GM21381 (cell line): ENCODE results near the gene SLC34A2.
"Not testable (repeated sequence)": the region's sequence is repeated elsewhere in the genome, so short reads cannot be mapped to it uniquely, and the experiment has no call there.

ENCODE experiments used
- ATAC-seq: cut with Tn5 transposase; IDR thresholded peaks from one replicate; pipeline ENCODE4 v1.9.1; 2021; ENCODE audit warnings: mild to moderate bottlenecking, moderate library complexity; ENCODE audit not compliant: unreplicated experiment

SLC34A2 gene

DNA sequence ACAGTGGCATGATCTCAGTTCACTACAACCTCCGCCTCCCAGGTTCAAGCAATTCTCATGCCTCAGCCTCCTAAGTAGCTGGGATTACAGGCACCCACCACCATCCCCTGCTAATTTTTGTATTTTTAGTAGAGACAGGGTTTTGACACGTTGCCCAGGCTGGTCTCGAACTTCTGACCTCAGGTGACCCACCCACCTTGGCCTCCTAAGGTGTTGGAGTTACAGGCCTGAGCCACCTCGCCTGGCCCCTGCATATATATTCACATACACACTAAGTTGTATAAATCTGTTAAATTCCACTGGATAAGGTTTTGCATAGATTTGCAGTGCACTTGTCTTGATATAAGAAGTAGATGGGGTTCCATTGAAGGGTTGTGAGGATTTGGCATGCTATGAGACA, 5.8 kb downstream of the SLC34A2 start:
- ATAC-seq, result not testable (repeated sequence)

DNA sequence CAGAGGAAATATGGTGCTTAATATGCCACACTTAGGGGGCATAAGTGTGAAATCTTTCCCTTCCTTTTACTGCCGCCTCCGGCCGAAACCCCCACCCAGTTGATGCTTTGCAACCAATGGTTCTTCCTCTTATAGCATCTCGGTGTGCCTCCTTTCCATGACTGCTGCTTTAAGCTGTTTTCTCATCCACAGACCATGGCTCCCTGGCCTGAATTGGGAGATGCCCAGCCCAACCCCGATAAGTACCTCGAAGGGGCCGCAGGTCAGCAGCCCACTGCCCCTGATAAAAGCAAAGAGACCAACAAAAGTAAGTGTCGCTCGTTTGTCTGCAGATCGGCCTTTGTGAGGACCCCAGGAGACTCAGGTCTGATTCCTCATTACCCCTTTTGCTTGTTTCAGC, 6.7 kb downstream of the SLC34A2 start:
- no peak for ATAC-seq

DNA sequence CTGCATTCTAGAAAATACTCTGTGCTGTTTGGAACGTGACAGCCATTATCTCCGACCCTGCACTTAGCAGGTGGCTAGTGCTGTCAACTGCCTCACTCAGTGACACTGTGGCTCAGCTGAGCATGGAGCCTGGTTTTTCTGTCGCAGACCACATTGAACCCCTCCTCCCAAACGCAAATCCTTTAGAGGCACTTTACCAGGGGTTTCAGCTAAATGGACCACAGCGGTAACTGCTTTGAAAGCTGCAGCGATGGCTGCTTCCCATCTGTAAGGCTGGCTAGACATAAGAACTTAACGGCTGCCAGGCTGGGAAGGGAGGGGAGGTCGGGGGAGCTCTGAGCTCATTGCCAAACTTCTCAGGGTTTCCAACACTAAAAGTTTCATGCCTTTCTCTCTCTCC, 8.1 kb downstream of the SLC34A2 start:
- ATAC-seq, result no peak

DNA sequence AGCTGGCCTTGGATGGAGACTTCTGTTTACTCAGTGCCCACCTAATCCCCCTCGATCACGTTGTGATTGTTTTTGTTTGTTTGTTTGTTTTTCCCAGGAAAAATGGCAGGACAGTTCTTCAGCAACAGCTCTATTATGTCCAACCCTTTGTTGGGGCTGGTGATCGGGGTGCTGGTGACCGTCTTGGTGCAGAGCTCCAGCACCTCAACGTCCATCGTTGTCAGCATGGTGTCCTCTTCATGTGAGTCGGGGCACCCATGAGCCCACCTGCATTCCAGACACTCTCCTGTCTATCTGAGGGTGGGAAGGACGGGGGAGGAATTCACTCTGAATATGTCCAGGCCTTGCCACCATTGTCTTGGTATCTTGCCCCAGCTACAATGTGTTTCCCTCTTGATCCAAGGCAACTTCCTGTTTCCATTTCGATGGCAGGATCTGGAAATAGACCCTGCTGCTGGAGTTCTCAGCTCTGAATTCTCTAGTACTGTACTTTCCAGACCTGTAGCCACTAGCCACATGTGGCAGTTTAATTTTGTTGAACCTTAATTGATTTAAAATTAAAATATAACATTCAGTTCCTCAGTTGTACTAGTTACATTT, 10.5 kb downstream of the SLC34A2 start:
- no peak for ATAC-seq

DNA sequence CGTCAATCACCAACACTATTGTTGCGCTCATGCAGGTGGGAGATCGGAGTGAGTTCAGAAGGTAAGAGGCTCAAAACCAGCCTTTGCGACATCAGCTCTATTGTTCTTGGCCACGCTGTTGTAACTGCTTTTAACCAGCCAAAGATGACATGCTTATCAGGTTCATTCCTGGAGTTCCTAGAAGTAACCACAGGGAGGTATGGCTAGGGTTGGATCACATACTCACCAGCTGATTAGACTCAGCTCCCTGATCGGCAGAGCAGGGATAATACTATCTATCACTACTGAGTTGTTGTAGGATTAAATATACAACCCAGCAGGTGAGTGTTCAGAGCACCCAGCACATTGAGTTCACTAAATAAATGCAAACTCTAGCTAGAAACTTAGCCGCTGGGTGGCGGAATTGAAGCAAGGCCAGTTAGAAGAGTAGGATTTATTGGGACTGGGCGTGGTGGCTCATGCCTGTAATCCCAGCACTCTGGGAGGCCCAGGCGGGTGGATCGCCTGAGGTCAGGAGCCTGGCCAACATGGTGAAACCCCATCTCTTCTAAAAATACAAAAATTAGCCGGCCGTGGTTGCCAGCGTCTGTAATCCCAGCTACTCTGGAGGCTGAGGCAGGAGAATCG, 12.4 kb downstream of the SLC34A2 start:
- ATAC-seq, result no peak

DNA sequence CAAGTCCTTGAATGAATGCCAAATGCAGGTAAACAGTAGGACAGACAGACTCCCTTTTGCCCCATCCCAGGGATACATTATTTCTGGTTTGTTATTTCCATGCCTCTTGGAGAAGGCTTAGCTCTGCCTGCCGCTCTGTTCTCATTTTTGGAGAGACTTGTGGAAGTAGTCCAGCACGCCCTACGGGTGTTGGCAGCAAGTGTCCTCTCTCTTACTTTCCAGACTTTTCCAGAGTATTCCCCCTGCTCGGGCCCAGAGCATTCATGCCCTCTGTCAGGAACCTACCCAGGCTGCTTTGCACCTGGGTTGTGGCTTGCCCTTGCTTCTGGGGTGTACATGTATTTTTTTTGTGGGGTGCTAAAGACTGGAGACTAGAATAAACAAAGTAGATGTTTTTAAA, 15.3 kb downstream of the SLC34A2 start:
- no peak for ATAC-seq

DNA sequence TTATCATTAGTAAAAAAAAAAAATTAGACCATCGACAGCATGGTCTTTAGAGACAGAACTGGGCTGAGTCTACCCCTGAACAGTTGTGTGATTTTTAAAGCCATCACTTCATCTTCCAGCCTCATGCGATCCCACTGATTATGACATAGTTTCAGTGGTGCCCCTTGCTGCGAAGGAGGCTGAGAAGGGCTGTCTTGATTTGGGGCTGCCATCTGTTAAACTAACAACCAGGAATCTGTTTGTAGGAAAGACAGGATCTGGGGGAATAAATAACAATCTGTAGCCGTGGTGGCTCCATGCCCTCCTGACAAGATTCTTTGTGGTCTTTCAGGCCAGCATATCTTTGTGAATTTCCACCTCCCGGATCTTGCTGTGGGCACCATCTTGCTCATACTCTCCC, 17.1 kb downstream of the SLC34A2 start:
- no peak for ATAC-seq

DNA sequence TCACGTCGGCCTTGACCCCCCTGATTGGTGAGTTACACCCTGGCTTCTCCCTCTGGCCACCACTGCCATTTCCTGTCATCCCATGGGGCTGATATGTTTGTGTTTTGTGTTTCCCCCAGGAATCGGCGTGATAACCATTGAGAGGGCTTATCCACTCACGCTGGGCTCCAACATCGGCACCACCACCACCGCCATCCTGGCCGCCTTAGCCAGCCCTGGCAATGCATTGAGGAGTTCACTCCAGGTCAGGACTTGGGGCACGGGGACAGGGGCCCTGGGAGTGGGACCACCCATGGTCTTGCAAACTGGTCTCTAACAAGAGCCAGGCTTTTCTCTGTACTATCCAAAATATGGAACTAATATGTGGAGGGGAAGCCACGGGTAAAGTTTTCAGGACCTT, 18.7 kb downstream of the SLC34A2 start:
- no peak for ATAC-seq

DNA sequence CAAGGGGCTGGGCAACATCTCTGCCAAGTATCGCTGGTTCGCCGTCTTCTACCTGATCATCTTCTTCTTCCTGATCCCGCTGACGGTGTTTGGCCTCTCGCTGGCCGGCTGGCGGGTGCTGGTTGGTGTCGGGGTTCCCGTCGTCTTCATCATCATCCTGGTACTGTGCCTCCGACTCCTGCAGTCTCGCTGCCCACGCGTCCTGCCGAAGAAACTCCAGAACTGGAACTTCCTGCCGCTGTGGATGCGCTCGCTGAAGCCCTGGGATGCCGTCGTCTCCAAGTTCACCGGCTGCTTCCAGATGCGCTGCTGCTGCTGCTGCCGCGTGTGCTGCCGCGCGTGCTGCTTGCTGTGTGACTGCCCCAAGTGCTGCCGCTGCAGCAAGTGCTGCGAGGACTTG, 20.6 kb downstream of the SLC34A2 start:
- no peak for ATAC-seq

DNA sequence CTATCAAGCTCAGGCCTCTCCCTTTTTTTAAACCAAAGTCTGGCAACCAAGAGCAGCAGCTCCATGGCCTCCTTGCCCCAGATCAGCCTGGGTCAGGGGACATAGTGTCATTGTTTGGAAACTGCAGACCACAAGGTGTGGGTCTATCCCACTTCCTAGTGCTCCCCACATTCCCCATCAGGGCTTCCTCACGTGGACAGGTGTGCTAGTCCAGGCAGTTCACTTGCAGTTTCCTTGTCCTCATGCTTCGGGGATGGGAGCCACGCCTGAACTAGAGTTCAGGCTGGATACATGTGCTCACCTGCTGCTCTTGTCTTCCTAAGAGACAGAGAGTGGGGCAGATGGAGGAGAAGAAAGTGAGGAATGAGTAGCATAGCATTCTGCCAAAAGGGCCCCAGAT, 21.5 kb downstream of the SLC34A2 start:
- ATAC-seq, result no peak

DNA sequence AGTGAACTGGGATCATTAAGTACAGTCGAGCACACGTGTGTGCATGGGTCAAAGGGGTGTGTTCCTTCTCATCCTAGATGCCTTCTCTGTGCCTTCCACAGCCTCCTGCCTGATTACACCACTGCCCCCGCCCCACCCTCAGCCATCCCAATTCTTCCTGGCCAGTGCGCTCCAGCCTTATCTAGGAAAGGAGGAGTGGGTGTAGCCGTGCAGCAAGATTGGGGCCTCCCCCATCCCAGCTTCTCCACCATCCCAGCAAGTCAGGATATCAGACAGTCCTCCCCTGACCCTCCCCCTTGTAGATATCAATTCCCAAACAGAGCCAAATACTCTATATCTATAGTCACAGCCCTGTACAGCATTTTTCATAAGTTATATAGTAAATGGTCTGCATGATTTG, 22.3 kb downstream of the SLC34A2 start:
- no peak for ATAC-seq

DNA sequence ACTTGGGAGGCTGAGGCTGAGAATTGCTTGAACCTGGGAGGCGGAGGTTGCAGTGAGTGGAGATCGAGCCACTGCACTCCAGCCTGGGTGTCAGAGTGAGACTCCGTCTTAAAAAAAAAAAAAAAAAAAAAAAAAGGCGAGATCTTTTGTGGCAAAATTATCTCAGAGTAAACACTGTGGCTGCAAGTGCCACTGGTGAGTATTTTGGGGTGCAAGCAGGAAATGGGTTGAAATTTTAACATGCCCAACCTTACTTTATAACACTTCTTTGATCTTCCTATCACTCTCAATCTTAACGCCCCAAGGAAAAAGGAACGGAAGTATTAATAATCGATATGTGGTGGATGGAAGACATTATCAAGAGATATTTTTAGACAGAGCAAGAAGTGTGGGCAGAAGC, 32.1 kb downstream of the SLC34A2 start:
- ATAC-seq, result no peak

DNA sequence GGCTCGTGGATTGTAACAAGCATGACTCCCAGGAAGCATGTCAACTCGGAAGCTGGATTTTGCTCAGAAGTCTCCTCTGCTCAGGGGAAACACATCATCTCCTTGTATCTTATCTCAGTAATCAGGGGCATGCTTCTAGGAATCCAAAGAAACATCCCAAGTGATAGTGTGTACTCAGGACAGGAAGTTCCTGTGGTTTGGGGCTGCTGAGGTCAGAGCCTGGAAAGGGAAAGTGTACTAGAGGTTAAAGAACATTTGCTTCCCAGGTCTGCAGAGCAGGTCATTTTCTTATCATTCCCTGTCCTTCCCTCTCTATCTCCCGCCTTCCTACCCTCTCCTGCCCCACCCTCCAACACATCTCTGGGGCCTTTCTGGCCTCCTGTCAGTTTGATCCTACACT, 38.8 kb downstream of the SLC34A2 start:
- ATAC-seq, result no peak

DNA sequence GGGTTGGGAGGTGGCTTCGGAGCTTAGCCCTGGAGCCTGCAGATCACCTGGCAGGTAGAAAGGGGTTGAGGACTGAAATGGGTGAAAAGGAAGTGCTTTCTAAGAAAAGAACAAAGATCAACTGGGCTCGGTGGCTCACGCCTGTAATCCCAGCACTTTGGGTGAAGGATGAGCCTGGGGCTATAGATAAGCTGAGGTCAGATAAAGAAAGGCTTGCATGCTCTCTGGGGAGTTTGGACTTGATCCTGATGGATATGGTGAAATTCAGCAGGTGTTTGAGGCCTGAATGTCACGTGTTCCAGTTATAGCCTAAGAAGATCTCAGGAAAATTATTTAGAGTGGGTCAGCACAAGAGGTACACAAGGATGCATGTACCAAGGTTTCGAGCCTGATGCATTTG, 40.8 kb downstream of the SLC34A2 start:
- ATAC-seq, result no peak

DNA sequence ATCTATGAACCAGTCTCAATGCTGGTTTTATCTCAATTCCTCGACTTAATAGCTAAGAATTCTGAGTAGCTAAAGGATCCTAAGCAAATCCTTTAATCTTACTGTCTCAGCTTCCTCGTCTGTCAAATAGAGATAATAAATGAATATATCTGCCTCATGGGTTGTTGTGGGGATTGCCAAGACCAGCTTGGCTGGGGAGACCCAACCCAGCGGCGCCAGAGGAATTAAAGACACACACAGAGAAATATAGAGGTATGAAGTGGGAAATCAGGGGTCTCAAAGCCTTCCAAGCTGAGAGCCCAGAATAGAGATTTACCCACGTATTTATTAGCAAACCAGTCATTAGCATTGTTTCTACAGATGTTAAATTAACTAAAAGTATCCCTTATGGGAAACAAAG, 41.9 kb downstream of the SLC34A2 start:
- ATAC-seq, result no peak

DNA sequence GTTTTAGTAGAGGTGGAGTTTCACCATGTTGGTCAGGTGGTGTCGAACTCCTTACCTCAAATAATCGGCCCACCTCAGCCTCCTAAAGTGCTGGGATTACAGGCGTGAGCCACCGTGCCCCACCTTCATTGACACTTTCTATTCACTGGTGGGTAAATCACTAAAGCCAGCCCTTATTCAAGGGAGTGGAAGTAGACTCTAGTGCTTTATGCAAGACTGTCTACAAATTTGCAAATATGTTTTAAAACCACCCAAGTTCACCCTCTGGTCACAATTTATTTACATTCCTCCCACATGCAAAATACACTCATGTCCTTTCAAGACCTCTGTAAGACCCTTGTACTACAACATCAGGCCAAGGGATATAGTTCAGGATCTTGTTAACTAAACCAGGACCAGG, 45.0 kb downstream of the SLC34A2 start:
- no peak for ATAC-seq

DNA sequence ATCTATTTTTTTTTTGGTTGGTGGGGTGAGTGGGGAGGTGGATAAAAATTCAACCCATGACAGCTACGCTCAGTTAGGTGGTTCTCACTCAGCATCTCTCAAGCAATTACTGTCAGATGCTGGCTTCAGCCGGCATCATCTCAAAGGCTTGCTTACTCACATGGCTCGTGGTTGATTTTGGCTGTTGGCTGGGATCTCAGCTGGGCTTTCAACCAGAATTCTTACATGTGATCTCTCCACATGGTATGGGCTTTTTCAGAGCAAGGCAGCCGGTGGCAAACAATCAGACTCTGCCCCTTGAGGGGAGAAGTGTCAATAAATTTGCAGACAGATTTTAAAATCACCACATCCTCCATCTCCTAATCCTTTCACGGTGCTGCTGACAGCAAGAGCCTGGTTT, 47.2 kb downstream of the SLC34A2 start:
- ATAC-seq, result no peak

DNA sequence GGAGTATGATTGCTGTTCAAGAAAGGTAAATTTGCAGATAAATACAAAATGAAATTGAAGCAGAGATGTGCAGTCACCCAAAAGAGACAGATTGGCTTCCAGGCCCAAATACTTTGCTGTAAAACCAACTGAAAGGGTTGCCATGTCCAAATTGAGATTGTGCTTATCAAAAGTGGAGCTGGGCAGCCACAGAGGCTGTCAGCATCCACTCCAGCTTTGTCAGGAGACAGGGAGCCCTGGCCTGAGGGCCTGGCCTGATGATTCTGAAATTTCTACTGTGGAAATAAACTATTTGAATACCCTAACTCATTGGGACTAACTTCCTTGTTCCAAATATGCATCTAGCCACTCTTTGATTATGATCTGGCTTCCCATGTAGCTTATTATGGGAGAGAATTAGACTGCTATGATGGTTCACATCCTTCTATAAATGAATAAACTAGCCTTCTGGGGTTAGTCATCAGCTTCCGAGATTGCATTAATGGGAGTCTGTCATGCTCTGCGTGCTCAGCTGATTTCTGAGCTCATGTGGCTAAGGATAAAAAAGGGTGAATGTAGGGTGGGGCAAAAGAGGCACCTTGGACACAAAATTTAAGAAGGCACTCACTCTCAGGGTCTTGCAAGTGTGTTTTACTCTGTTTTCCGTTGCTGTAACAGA, 48.2 kb downstream of the SLC34A2 start:
- no peak for ATAC-seq

DNA sequence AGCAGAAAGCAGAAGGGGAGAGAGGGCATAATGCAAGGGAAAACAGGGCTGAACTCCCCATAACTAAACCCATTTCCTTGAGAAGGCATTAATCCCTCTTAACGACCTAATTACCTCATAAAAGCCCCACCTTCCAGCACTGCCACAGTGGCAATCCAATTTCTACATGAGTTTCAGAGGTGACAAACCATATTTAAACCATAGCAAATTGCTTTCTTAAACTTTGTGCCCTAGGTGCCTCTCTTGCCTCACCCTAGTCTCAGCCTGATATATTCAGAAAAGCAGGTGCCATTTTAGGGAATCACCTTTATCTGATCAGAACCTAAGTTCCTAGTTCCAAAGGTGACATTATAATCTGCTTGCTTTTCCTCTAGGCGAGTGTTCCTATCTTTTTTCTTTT, 48.9 kb downstream of the SLC34A2 start:
- ATAC-seq, result no peak

DNA sequence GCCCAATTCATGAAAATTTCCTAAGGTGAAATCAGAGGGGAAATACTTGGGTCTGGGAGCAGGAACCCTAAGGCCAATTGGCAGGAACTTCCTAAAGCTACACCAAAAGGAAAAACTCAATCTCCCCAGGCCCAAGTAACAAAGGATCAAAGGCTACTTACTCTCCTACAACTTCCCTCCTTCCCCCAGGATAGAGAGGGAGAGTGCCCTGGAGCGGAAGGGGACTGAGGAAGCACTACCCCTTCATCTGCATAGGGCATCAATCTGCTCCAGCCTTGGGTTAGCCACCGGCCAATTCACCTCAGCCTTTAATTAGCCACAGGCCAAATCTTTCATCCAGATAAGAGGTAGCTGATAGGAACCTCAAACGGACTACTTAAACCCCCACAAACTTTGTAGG, 55.0 kb downstream of the SLC34A2 start:
- no peak for ATAC-seq

DNA sequence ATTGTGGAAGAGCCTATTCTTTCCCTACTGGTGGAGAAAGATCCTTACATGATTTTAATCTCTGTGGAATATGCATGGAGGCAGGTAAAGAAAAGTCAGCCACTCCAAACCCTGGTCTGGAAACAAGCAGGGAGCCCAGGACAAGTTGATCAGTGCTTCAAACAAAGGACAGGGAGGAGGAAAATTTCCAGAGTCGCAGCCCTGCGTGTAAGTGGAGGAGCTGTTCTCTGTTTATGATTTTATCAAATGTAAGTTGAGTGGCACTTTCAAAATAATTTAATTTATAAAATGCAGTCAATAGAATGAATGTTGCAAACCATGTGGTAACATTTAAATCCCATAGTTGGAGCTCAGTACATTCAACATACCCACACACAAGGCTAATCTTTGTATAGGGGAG, 57.0 kb downstream of the SLC34A2 start:
- no peak for ATAC-seq

DNA sequence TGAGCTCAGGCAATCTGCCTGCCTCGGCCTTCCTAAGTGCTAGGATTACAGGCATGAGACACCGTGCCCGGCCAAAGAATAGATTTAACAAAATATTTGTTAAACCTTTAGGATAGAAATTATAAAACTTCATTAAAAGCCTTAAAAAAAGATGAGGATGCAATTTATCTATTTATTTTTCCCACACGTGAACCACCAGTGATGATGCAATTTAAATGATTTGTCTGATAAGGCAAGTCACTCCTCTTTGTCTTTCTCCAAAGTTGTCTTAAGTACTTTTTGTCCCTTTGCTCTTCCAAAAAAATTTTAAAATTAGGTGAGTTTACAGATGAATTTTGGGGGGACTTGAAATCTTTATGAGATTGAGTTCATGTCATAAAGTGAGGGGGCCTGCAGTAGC, 58.2 kb downstream of the SLC34A2 start:
- no peak for ATAC-seq

DNA sequence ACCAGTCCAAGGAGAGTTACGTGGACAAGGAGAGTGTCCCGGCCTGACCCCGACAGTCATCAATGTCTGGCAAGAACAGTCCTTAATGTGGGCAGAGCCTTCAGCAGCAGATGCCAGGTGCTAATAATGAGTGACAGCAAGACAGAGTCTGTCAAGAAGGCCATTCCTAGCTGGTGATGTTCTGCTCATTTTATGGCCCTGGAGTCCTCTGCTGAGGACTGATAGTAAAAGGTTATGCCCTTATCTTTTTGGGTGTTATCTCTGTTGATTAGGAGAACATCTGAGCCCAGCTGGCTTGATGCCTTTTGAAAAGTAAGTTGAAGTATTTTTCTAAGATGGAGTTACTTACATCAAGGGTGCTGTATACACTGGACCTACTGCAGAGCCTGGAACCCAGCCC, 67.3 kb downstream of the SLC34A2 start:
- ATAC-seq, result no peak
